ENCODE measurements around the gene RBM19.
"Not testable (repeated sequence)": the region's sequence is repeated elsewhere in the genome, so short reads cannot be mapped to it uniquely, and the experiment has no call there.

Gene RBM19

GRCh38 chr12:113812411-113813228, 153.5 kb downstream of the RBM19 start:
- no peaks in the 10 kb centered on the region for H3K79me2 ChIP-seq (ENCODE audit: control insufficient read depth, low read length)
- H3K36me3 ChIP-seq (ENCODE audit: control insufficient read depth, low read length), result no peaks in the 10 kb centered on the region
- TF ChIP-seq CTCF (IDR thresholded peaks at IDR 0.05; ENCODE audit: low read depth, low read length, poor library complexity, severe bottlenecking) (no peak), EZH2phosphoT487 (IDR thresholded peaks at IDR 0.05; ENCODE audit: borderline replicate concordance, low read length) (no peak)
- no peak overlapping the region for H3K4me3 ChIP-seq (ENCODE audit: low read length)
- H4K20me1 ChIP-seq (ENCODE audit: control insufficient read depth, insufficient read depth, low read depth, low read length), result no peaks in the 10 kb centered on the region
- H3K27ac ChIP-seq (ENCODE audit: low read depth, low read length), result no peak overlapping the region
- H3K4me1 ChIP-seq (ENCODE audit: control insufficient read depth, low read length), result no peaks in the 10 kb centered on the region
- H3K9me2 ChIP-seq (replicated peaks; ENCODE audit: control insufficient read depth, low read length), result no peaks in the 10 kb centered on the region
- H3K27me3 ChIP-seq (ENCODE audit: control insufficient read depth, low read length), result no peaks in the 10 kb centered on the region
- no peaks in the 10 kb centered on the region for H3K9me3 ChIP-seq (ENCODE audit: control insufficient read depth, insufficient read depth, low read length)
- H3F3A ChIP-seq (ENCODE audit: control insufficient read depth, insufficient read depth), result no peaks in the 10 kb centered on the region
- H3K4me2 ChIP-seq (ENCODE audit: low read length), result no peak overlapping the region

GRCh38 chr12:113809462-113810220, 156.5 kb downstream of the RBM19 start:
- H3K4me3 ChIP-seq (ENCODE audit: low read length); H3K9me2 ChIP-seq (replicated peaks; ENCODE audit: control insufficient read depth, low read length); H3K9me3 ChIP-seq (ENCODE audit: control insufficient read depth, insufficient read depth, low read length); H3K4me2 ChIP-seq (ENCODE audit: low read length); H3K27ac ChIP-seq (ENCODE audit: low read depth, low read length); H3K36me3 ChIP-seq (ENCODE audit: control insufficient read depth, low read length); H3K27me3 ChIP-seq (ENCODE audit: control insufficient read depth, low read length); H3K4me1 ChIP-seq (ENCODE audit: control insufficient read depth, low read length); H4K20me1 ChIP-seq (ENCODE audit: control insufficient read depth, insufficient read depth, low read depth, low read length); H3F3A ChIP-seq (ENCODE audit: control insufficient read depth, insufficient read depth); H3K79me2 ChIP-seq (ENCODE audit: control insufficient read depth, low read length): not testable (repeated sequence)

- H3K36me3 ChIP-seq (ENCODE audit: control insufficient read depth, low read length), result no peaks in the 10 kb centered on the region
- no peak overlapping the region for H3K4me2 ChIP-seq (ENCODE audit: low read length)
- H3K27me3 ChIP-seq (ENCODE audit: control insufficient read depth, low read length), result no peaks in the 10 kb centered on the region
- H3F3A ChIP-seq (ENCODE audit: control insufficient read depth, insufficient read depth), result no peaks in the 10 kb centered on the region
- no peaks in the 10 kb centered on the region for H3K79me2 ChIP-seq (ENCODE audit: control insufficient read depth, low read length)
- no peaks in the 10 kb centered on the region for H3K9me2 ChIP-seq (replicated peaks; ENCODE audit: control insufficient read depth, low read length)
- H3K9me3 ChIP-seq (ENCODE audit: control insufficient read depth, insufficient read depth, low read length), result no peaks in the 10 kb centered on the region
- no peaks in the 10 kb centered on the region for H4K20me1 ChIP-seq (ENCODE audit: control insufficient read depth, insufficient read depth, low read depth, low read length)
- H3K4me1 ChIP-seq (ENCODE audit: control insufficient read depth, low read length), result no peaks in the 10 kb centered on the region
- no peak overlapping the region for H3K4me3 ChIP-seq (ENCODE audit: low read length)
- no peak for TF ChIP-seq EZH2phosphoT487 (IDR thresholded peaks at IDR 0.05; ENCODE audit: borderline replicate concordance, low read length)
- no peak for TF ChIP-seq CTCF (IDR thresholded peaks at IDR 0.05; ENCODE audit: low read depth, low read length, poor library complexity, severe bottlenecking)
- no peak overlapping the region for H3K27ac ChIP-seq (ENCODE audit: low read depth, low read length)
Measured at GRCh38 chr12:113808095-113808951, 157.8 kb downstream of the RBM19 start.
